K562 (cell line): ENCODE measurements around the gene RGS6. TPM values are rescaled to one million over a fixed set of nuclear protein-coding genes. Genes with fewer than 3 reads are reported as not detected.

Experiments
- ATAC-seq: fragments of 200-7000 bp; cut with Tn5 transposase; 3 replicates; pipeline ENCODE4 v1.9.1; 2020; ENCODE audit warnings: moderate library complexity
- BruUV-seq: library from RNA; stranded (reverse); fragments of 400-500 nt; replicated peaks from 2 replicates; lab custom pipeline; 2021; lab: Mats Ljungman, UMichigan
- CTCF ChIA-PET: fragments of 300-600 bp; formaldehyde crosslinking; extraction: SDS; loops from one replicate; lab custom pipeline; 2021; ENCODE audit warnings: low intra/inter-chr PET ratio; lab: Yijun Ruan, JAX
- POLR2A ChIA-PET: fragments of 300-600, 350-650 bp; sonication (Branson Sonifier 250); formaldehyde crosslinking; extraction: SDS; loops from one replicate; lab custom pipeline; 2021; ENCODE audit warnings: antibody characterized with exemption, inconsistent platforms; lab: Yijun Ruan, JAX
- DNase-seq, 4 experiments: peaks; one replicate each; pipeline versions ENCODE4 v3.0.0 to v3.0.0-alpha.2; 2011 to 2018; ENCODE audit warnings: low spot score in 3 of 4, mixed read lengths in 3 of 4; ENCODE audit errors: extremely low read depth in 1 of 4
- FAIRE-seq: peaks from 2 replicates; lab custom pipeline; 2011; peaks lifted over from hg19 to GRCh38; lab: Jason Lieb, UNC
- H2AFZ ChIP-seq: 2 replicates; pipeline ENCODE4 v1.6.0; 2011; ENCODE audit warnings: low read depth, low read length, control low read depth, inconsistent platforms
- H3K27ac ChIP-seq: fragments of 200-600 bp; 3 replicates; pipeline ENCODE4 v1.8.0; 2011; ENCODE audit warnings: low read depth, mild to moderate bottlenecking, control low read depth, inconsistent platforms, low read length, moderate library complexity, mixed read lengths; ENCODE audit errors: extremely low read depth
- H3K27me3 ChIP-seq, 2 experiments: fragments of 300-600 bp in 1 of 2; 2 replicates in 1 of 2; 3 replicates in 1 of 2; pipeline versions ENCODE4 v1.6.0 to v1.8.0; 2011; ENCODE audit warnings: inconsistent platforms in 2 of 2, low read length in 2 of 2, mild to moderate bottlenecking in 1 of 2, mixed read lengths in 1 of 2, moderate library complexity in 1 of 2; ENCODE audit not compliant: control insufficient read depth in 2 of 2, insufficient read depth in 2 of 2
- H3K36me3 ChIP-seq: fragments of 300-600 bp; 3 replicates; pipeline ENCODE4 v1.8.0; 2011; ENCODE audit warnings: mild to moderate bottlenecking, low read length, inconsistent platforms; ENCODE audit not compliant: control insufficient read depth, insufficient read depth
- H3K4me1 ChIP-seq, 2 experiments: fragments of 200-600 bp in 1 of 2; replicated peaks in 1 of 2; 2 replicates in 1 of 2; 3 replicates in 1 of 2; pipeline versions ENCODE4 v1.5.1 to v1.8.0; 2011; ENCODE audit warnings: inconsistent platforms in 2 of 2, low read length in 2 of 2, mild to moderate bottlenecking in 1 of 2, mixed read lengths in 1 of 2, moderate library complexity in 1 of 2; ENCODE audit not compliant: control insufficient read depth in 2 of 2, insufficient read depth in 2 of 2
- H3K4me2 ChIP-seq: 2 replicates; pipeline ENCODE4 v1.6.1; 2011; ENCODE audit warnings: low read length, control low read depth, inconsistent platforms, mixed read lengths; ENCODE audit not compliant: insufficient read depth
- H3K4me3 ChIP-seq: fragments of 200-600 bp; sonication (generic), shearing (Covaris generic); 2 replicates; pipeline ENCODE4 v1.5.1; 2016; ENCODE audit warnings: control low read depth, inconsistent platforms
- H3K79me2 ChIP-seq: fragments of 200-600 bp; 3 replicates; pipeline ENCODE4 v1.8.0; 2011; ENCODE audit warnings: low read length, inconsistent platforms; ENCODE audit not compliant: control insufficient read depth, insufficient read depth
- H3K9ac ChIP-seq, 2 experiments: 2 replicates each; pipeline versions ENCODE4 v1.6.0 to v1.6.1; 2011; ENCODE audit warnings: low read depth in 2 of 2, low read length in 2 of 2, control low read depth in 1 of 2, inconsistent platforms in 1 of 2, mild to moderate bottlenecking in 1 of 2, mixed read lengths in 1 of 2; ENCODE audit not compliant: insufficient read depth in 1 of 2
- H3K9me1 ChIP-seq: one replicate; pipeline ENCODE4 v1.6.0; 2011; ENCODE audit warnings: inconsistent platforms, mild to moderate bottlenecking, low read length, moderate library complexity; ENCODE audit not compliant: control insufficient read depth, insufficient read depth
- H3K9me3 ChIP-seq: replicated peaks from 2 replicates; pipeline ENCODE4 v1.5.1; 2011; ENCODE audit warnings: low read depth, low read length, inconsistent platforms; ENCODE audit not compliant: control insufficient read depth, insufficient read depth
- H4K20me1 ChIP-seq: replicated peaks from 2 replicates; pipeline ENCODE4 v1.6.1; 2011; ENCODE audit warnings: low read length, inconsistent platforms, mixed read lengths; ENCODE audit not compliant: control insufficient read depth, insufficient read depth
- CHAMP1 ChIP-seq: fragments of 450-650 bp; IDR thresholded peaks from 2 replicates; pipeline ENCODE4 v1.6.1; 2016; ENCODE audit warnings: mild to moderate bottlenecking
- DDX20 ChIP-seq: fragments of 450-650 bp; IDR thresholded peaks from 2 replicates; pipeline ENCODE4 v1.6.1; 2016; ENCODE audit warnings: missing genetic modification characterization, low read depth, mild to moderate bottlenecking, missing compliant biosample characterization, moderate library complexity
- ELF2 ChIP-seq: fragments of 250-450 bp; sonication (Bioruptor Pico); IDR thresholded peaks from 2 replicates; pipeline ENCODE4 v1.5.0; 2021; ENCODE audit warnings: mild to moderate bottlenecking
- GTF3C2 ChIP-seq: IDR thresholded peaks from 3 replicates; pipeline ENCODE4 v1.6.1; 2011; ENCODE audit warnings: borderline replicate concordance, mild to moderate bottlenecking, moderate library complexity; ENCODE audit not compliant: insufficient read length; ENCODE audit errors: extremely low read depth
- HOXB6 ChIP-seq: fragments of 250-450 bp; sonication (Bioruptor Pico); IDR thresholded peaks from 2 replicates; pipeline ENCODE4 v1.5.1; 2022; ENCODE audit warnings: mild to moderate bottlenecking, borderline replicate concordance
- IRF1 ChIP-seq: sonication (generic); formaldehyde crosslinking; IDR thresholded peaks from 2 replicates; pipeline ENCODE4 v1.8.0; 2022; ENCODE audit warnings: missing genetic modification reagents, mild to moderate bottlenecking, borderline replicate concordance
- MBD1 ChIP-seq: fragments of 250-450 bp; sonication (Bioruptor Pico); IDR thresholded peaks from 2 replicates; pipeline ENCODE4 v1.8.0; 2022; ENCODE audit warnings: inconsistent platforms
- PRMT5 ChIP-seq: sonication (generic); formaldehyde crosslinking; IDR thresholded peaks from 2 replicates; pipeline ENCODE4 v1.5.0; 2020; ENCODE audit warnings: missing genetic modification reagents
- TCF7L2 ChIP-seq: fragments of 150-350 bp; IDR thresholded peaks from 2 replicates; pipeline ENCODE4 v1.6.1; 2016; ENCODE audit warnings: low read depth, mild to moderate bottlenecking, low read length, moderate library complexity
- ZNF57 ChIP-seq: fragments of 450-650 bp; formaldehyde crosslinking; IDR thresholded peaks from 2 replicates; pipeline ENCODE4 v1.4.0; 2020; ENCODE audit warnings: mild to moderate bottlenecking, moderate library complexity
- ZNF699 ChIP-seq: fragments of 250-450 bp; sonication (Bioruptor Pico); IDR thresholded peaks from 2 replicates; pipeline ENCODE4 v1.8.0; 2021; ENCODE audit warnings: mild to moderate bottlenecking, moderate library complexity; ENCODE audit not compliant: insufficient replicate concordance
- WGBS: fragments of 100-300 bp; shearing (Covaris generic); methylation state at CpG from one replicate; pipeline ENCODE4 v1.1.6; 2016; ENCODE audit warnings: low coverage, mixed read lengths; ENCODE audit not compliant: insufficient coverage; ENCODE audit errors: missing lambda C conversion rate; 5-methylcytosine and 5-hydroxymethylcytosine counted together
- in situ Hi-C: fragments of 300-500 bp; cut with MboI; formaldehyde crosslinking; loops from 4 replicates; pipeline ENCODE4 v1.15.0; 2018; ENCODE audit warnings: inconsistent platforms, mixed read lengths
- intact Hi-C: fragments of 100-400 bp; cut with micrococcal nuclease; formaldehyde crosslinking; loops from 2 replicates; pipeline ENCODE4 v1.14.2; 2022
- polyA plus RNA-seq, 8 experiments: library from polyadenylated mRNA; depleted of rRNA in 4 of 8; stranded (reverse) in 5 of 8; unstranded in 3 of 8; fragments of >200 nt; fragmentation: Nextera tagmentation in 2 of 8; fragmentation: Illumina TruSeq in 1 of 8; extraction: Ambion mirVana in 2 of 8; extraction: Trizol in 1 of 8; gene quantifications; 2 replicates each; pipeline versions ENCODE4 v1.2.1 to v1.2.3, GENCODE V29; 2011 to 2014; ENCODE audit warnings: inconsistent platforms in 1 of 8, missing spikeins in 1 of 8
- total RNA-seq, 7 experiments: library from RNA; depleted of rRNA in 6 of 7; stranded (reverse); fragments of >200 nt in 6 of 7; fragmentation: Illumina TruSeq in 2 of 7; extraction: Trizol in 2 of 7; gene quantifications; 2 replicates each; pipeline versions ENCODE4 v1.2.1 to v1.2.3, GENCODE V29; 2011 to 2021; ENCODE audit warnings: low replicate concordance in 1 of 7

Gene RGS6
- total and polyA plus RNA-seq, 9 of the 15 experiments (the other 6 are each of a cell fraction or from before 2014, with no cell fraction given): not detected

GRCh38 chr14:72545411-72546311 is 613.4 kb downstream of the RGS6 start:
- DNase-seq (no peak), FAIRE-seq (no peak), ATAC-seq (no peak)
- ChIA-PET POLR2A (interaction anchor here (1.3 kb wide), 1 partner anchor 37 kb away, joined by 3 read pairs; no protein-coding TSS in a partner anchor), CTCF (no interaction called here)
- H3K27ac ChIP-seq: no peak overlapping the region
- H3K9me1 ChIP-seq: no peaks in the 10 kb centered on the region
- H3K4me3 ChIP-seq: no peak overlapping the region
- H3K4me1 ChIP-seq: no peaks in the 10 kb centered on the region
- 0% methylated on average over 12 of the region's 13 CpGs for WGBS
- H3K27me3 ChIP-seq: peaks cover 7 to 53% of the 10 kb centered on the region in 2 experiments; a peak in 3 of 5 replicates
- no peak overlapping the region for H3K9ac ChIP-seq
- BruUV-seq: no TSS peak
- no peaks in the 10 kb centered on the region for H3K9me3 ChIP-seq
- intact Hi-C loops (no loop called here), in situ Hi-C loops (no loop called here)
- H3K79me2 ChIP-seq: no peaks in the 10 kb centered on the region
- no peak overlapping the region for H2AFZ ChIP-seq
- no peak overlapping the region for H3K4me2 ChIP-seq
- no peaks in the 10 kb centered on the region for H4K20me1 ChIP-seq
- H3K36me3 ChIP-seq: no peaks in the 10 kb centered on the region
- no peak for TF ChIP-seq ZNF699 (CRISPR knock-in tag)
- no peak for TF ChIP-seq HOXB6
- TF ChIP-seq DDX20 (tag): no peak
- TF ChIP-seq IRF1: no peak
- no peak for TF ChIP-seq PRMT5 (CRISPR knock-in tag)
- no peak for TF ChIP-seq GTF3C2
- TF ChIP-seq ELF2 (CRISPR knock-in tag): no peak
- no peak for TF ChIP-seq TCF7L2
- no peak for TF ChIP-seq CHAMP1
- no peak for TF ChIP-seq ZNF57
- TF ChIP-seq MBD1 (CRISPR knock-in tag): no peak
